ENCODE measurements around the gene PTPRD. TPM values are rescaled to one million over a fixed set of nuclear protein-coding genes. Genes with fewer than 3 reads are reported as not detected.
A peak's percentile ranks its signal among the peaks of the same experiment; 100 is the strongest.
"Not testable (repeated sequence)": the region's sequence is repeated elsewhere in the genome, so short reads cannot be mapped to it uniquely, and the experiment has no call there.

The PTPRD gene
- total RNA-seq, 1 experiment from 2014 or later = 32.5 TPM

- Histone ChIP-seq H3K23me2 (ENCODE audit: insufficient read length, low read depth, low read length, poor library complexity, severe bottlenecking) (no peaks in the 10 kb centered on the region), H3K27ac (ENCODE audit: insufficient read length, low read depth, low read length) (no peak overlapping the region), H3K4ac (ENCODE audit: low read depth, low read length) (no peak overlapping the region), H3K23ac (ENCODE audit: insufficient read length, low read depth, low read length) (no peak overlapping the region), H3K18ac (ENCODE audit: insufficient read length, low read depth, low read length) (no peak overlapping the region), H3K9me3 (ENCODE audit: control insufficient read depth, low read depth, low read length) (no peaks in the 10 kb centered on the region), H4K8ac (replicated peaks; ENCODE audit: insufficient read length, low read depth, low read length) (no peak overlapping the region), H4K91ac (ENCODE audit: insufficient read length, low read depth, low read length) (no peak overlapping the region), H3K9ac (ENCODE audit: extremely low read depth, insufficient read length, low read length) (no peak overlapping the region), H2BK12ac (ENCODE audit: insufficient read length, low read depth, low read length) (no peak overlapping the region), H2BK120ac (ENCODE audit: low read depth, low read length, poor library complexity, severe bottlenecking) (no peak overlapping the region), H2AFZ (ENCODE audit: low read length) (no peak overlapping the region), H3K56ac (ENCODE audit: insufficient read length, low read depth, low read length) (no peak overlapping the region), H2AK5ac (ENCODE audit: insufficient read length, low read length) (no peak overlapping the region), H4K5ac (ENCODE audit: insufficient read length, low read depth, low read length) (no peak overlapping the region), H3K14ac (ENCODE audit: insufficient read depth, low read length) (no peak overlapping the region), H3K79me1 (ENCODE audit: insufficient read depth, low read depth, low read length, poor library complexity, severe bottlenecking) (no peaks in the 10 kb centered on the region), H3K4me1 (ENCODE audit: insufficient read depth, low read length) (no peaks in the 10 kb centered on the region), H2BK20ac (ENCODE audit: low read depth, low read length, poor library complexity, severe bottlenecking) (no peak overlapping the region), H2BK15ac (ENCODE audit: low read depth, low read length) (no peak overlapping the region), H3K27me3 (ENCODE audit: insufficient read depth, low read length) (no peaks in the 10 kb centered on the region), H3K79me2 (ENCODE audit: insufficient read depth, low read length) (no peaks in the 10 kb centered on the region), H4K20me1 (ENCODE audit: control insufficient read depth, insufficient read depth, insufficient read length) (no peaks in the 10 kb centered on the region), H2BK5ac (ENCODE audit: insufficient read length, low read length) (no peak overlapping the region), H3K4me2 (ENCODE audit: insufficient read depth, insufficient read length, low read length) (no peak overlapping the region), H3T11ph (ENCODE audit: low read length) (no peak overlapping the region)
- Mint-ChIP-seq H3K9me3 (peaks cover 4 to 16% of the 10 kb centered on the region in 2 experiments; a peak in 2 of 5 replicates), H3K4me1 (no peaks in the 10 kb centered on the region), H3K36me3 (ENCODE audit: insufficient read depth in 1 of 3, low read depth in 3 of 3) (no peaks in the 10 kb centered on the region; a peak in 2 of 7 replicates), H3K4me3 (no peak overlapping the region), H3K27me3 (ENCODE audit: low read depth) (no peaks in the 10 kb centered on the region), H3K27ac (no peak overlapping the region)
- no CpG with 5 or more reads among the region's 3 CpGs for WGBS (ENCODE audit: extremely low coverage, insufficient read length, low lambda C conversion rate)
- no peak for DNase-seq
- peak; percentile 73 for TF ChIP-seq CTCF (conservative IDR thresholded peaks at IDR 0.05)
Measured at GRCh38 chr9:10479172-10479571, 133.6 kb downstream of the PTPRD start.

- not testable (repeated sequence) for H3K14ac ChIP-seq (ENCODE audit: insufficient read depth, low read length); H3K27me3 ChIP-seq (ENCODE audit: insufficient read depth, low read length); H2BK120ac ChIP-seq (ENCODE audit: low read depth, low read length, poor library complexity, severe bottlenecking); H3K4me2 ChIP-seq (ENCODE audit: insufficient read depth, insufficient read length, low read length); H2BK15ac ChIP-seq (ENCODE audit: low read depth, low read length); H3K23ac ChIP-seq (ENCODE audit: insufficient read length, low read depth, low read length); H4K20me1 ChIP-seq (ENCODE audit: control insufficient read depth, insufficient read depth, insufficient read length); H4K8ac ChIP-seq (replicated peaks; ENCODE audit: insufficient read length, low read depth, low read length); H3K18ac ChIP-seq (ENCODE audit: insufficient read length, low read depth, low read length); H3K4me3 Mint-ChIP-seq; H2BK12ac ChIP-seq (ENCODE audit: insufficient read length, low read depth, low read length); H2AFZ ChIP-seq (ENCODE audit: low read length); H3K4ac ChIP-seq (ENCODE audit: low read depth, low read length); H3K27me3 Mint-ChIP-seq (ENCODE audit: low read depth); DNase-seq; H3K9ac ChIP-seq (ENCODE audit: extremely low read depth, insufficient read length, low read length); H3T11ph ChIP-seq (ENCODE audit: low read length); H3K79me2 ChIP-seq (ENCODE audit: insufficient read depth, low read length); H2AK5ac ChIP-seq (ENCODE audit: insufficient read length, low read length); H2BK5ac ChIP-seq (ENCODE audit: insufficient read length, low read length); H3K79me1 ChIP-seq (ENCODE audit: insufficient read depth, low read depth, low read length, poor library complexity, severe bottlenecking); H3K4me1 ChIP-seq (ENCODE audit: insufficient read depth, low read length); H4K91ac ChIP-seq (ENCODE audit: insufficient read length, low read depth, low read length); H3K56ac ChIP-seq (ENCODE audit: insufficient read length, low read depth, low read length); H3K9me3 ChIP-seq (ENCODE audit: control insufficient read depth, low read depth, low read length); H2BK20ac ChIP-seq (ENCODE audit: low read depth, low read length, poor library complexity, severe bottlenecking); H4K5ac ChIP-seq (ENCODE audit: insufficient read length, low read depth, low read length); H3K27ac Mint-ChIP-seq; H3K23me2 ChIP-seq (ENCODE audit: insufficient read length, low read depth, low read length, poor library complexity, severe bottlenecking); H3K27ac ChIP-seq (ENCODE audit: insufficient read length, low read depth, low read length)
- Mint-ChIP-seq H3K9me3 (peaks cover 6 to 15% of the 10 kb centered on the region in 2 experiments; a peak in 4 of 5 replicates), H3K4me1 (peaks cover 17 to 18% of the 10 kb centered on the region in 2 experiments), H3K36me3 (ENCODE audit: insufficient read depth in 1 of 3, low read depth in 3 of 3) (peaks cover 1 to 16% (median 2%) of the 10 kb centered on the region in 3 experiments; a peak in 3 of 7 replicates)
- no CpG with 5 or more reads among the region's 28 CpGs for WGBS (ENCODE audit: extremely low coverage, insufficient read length, low lambda C conversion rate)
Measured at GRCh38 chr9:10449201-10449617, 163.6 kb downstream of the PTPRD start.

All from H9 (cell line).